NOMO-1 treated with DMSO at 0.1 percent for 48 hours (cell line): ENCODE results near the gene IL9R.
"Not testable (repeated sequence)": the region's sequence is repeated elsewhere in the genome, so short reads cannot be mapped to it uniquely, and the experiment has no call there.

Experiments used
- DNase-seq: peaks from one replicate; lab custom pipeline; 2025; ENCODE audit not compliant: unreplicated experiment; lab: John Stamatoyannopoulos, UW

IL9R gene

GRCh38 chrX:156029296-156029695, 31.8 kb downstream of the IL9R start:
- DNase-seq, result not testable (repeated sequence)

DNA sequence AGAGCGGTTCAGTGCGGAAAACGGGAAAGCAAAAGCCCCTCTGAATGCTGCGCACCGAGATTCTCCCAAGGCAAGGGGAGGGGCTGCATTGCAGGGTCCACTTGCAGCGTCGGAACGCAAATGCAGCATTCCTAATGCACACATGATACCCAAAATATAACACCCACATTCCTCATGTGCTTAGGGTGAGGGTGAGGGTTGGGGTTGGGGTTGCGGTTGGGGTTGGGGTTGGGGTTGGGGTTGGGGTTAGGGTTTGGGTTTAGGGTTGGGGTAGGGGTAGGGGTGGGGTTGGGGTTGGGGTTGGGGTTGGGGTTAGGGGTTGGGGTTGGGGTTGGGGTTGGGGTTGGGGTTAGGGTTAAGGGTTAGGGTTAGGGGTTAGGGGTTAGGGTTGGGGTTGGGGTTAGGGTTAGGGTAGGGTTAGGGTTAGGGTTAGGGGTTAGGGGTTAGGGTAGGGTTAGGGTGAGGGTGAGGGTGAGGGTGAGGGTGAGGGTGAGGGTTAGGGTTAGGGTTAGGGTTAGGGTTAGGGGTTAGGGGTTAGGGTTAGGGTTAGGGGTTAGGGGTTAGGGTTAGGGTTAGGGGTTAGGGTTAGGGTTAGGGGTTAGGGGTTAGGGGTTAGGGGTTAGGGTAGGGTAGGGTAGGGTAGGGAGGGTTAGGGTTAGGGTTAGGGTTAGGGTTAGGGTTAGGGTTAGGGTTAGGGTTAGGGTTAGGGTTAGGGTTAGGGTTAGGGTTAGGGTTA, 32.4 kb downstream of the IL9R start:
- not testable (repeated sequence) for DNase-seq

- DNase-seq, result not testable (repeated sequence)
Observed at GRCh38 chrX:156030474-156030873, 33.0 kb downstream of the IL9R start.
